ENCODE measurements around the gene LNPEP.
"Not testable (repeated sequence)": the region's sequence is repeated elsewhere in the genome, so short reads cannot be mapped to it uniquely, and the experiment has no call there.

Gene LNPEP

GRCh38 chr5:96927008-96927407 lies 8.9 kb upstream of the LNPEP start:
- H3K27ac ChIP-seq = no peak overlapping the region
- H3K4me3 ChIP-seq = no peak overlapping the region
- no peaks in the 10 kb centered on the region for H3K9me3 ChIP-seq
- H3K9ac ChIP-seq = no peak overlapping the region
- H4K20me1 ChIP-seq = no peaks in the 10 kb centered on the region
- H3K4me2 ChIP-seq = no peak overlapping the region
- H3K27me3 ChIP-seq = no peaks in the 10 kb centered on the region
- no peaks in the 10 kb centered on the region for H3K36me3 ChIP-seq
- H3K4me1 ChIP-seq = peaks cover 32% of the 10 kb centered on the region
- TF ChIP-seq Cebpa-rat (IDR thresholded peaks at IDR 0.05) = no peak

- peak overlapping the region; percentile 40 for H3K4me2 ChIP-seq
- H3K4me3 ChIP-seq = no peak overlapping the region
- H3K9ac ChIP-seq = no peak overlapping the region
- H3K4me1 ChIP-seq = peaks cover 48% of the 10 kb centered on the region
- no peaks in the 10 kb centered on the region for H3K27me3 ChIP-seq
- no peaks in the 10 kb centered on the region for H3K36me3 ChIP-seq
- H4K20me1 ChIP-seq = no peaks in the 10 kb centered on the region
- no peak overlapping the region for H3K27ac ChIP-seq
- TF ChIP-seq Cebpa-rat (IDR thresholded peaks at IDR 0.05) = no peak
- H3K9me3 ChIP-seq = no peaks in the 10 kb centered on the region
These were observed 6.8 kb upstream of the LNPEP start for GRCh38 chr5:96928931-96929708.

GRCh38 chr5:96930058-96930457 lies 5.8 kb upstream of the LNPEP start:
- Histone ChIP-seq H3K27me3 (no peaks in the 10 kb centered on the region), H3K4me2 (no peak overlapping the region), H3K9me3 (no peaks in the 10 kb centered on the region), H3K27ac (no peak overlapping the region), H3K36me3 (no peaks in the 10 kb centered on the region), H4K20me1 (no peaks in the 10 kb centered on the region), H3K4me3 (no peak overlapping the region), H3K4me1 (peaks cover 48% of the 10 kb centered on the region), H3K9ac (no peak overlapping the region)
- no peak for TF ChIP-seq Cebpa-rat (IDR thresholded peaks at IDR 0.05)

GRCh38 chr5:96930589-96930988 lies 5.3 kb upstream of the LNPEP start:
- H3K4me3 ChIP-seq = no peak overlapping the region
- TF ChIP-seq Cebpa-rat (IDR thresholded peaks at IDR 0.05) = no peak

DNA sequence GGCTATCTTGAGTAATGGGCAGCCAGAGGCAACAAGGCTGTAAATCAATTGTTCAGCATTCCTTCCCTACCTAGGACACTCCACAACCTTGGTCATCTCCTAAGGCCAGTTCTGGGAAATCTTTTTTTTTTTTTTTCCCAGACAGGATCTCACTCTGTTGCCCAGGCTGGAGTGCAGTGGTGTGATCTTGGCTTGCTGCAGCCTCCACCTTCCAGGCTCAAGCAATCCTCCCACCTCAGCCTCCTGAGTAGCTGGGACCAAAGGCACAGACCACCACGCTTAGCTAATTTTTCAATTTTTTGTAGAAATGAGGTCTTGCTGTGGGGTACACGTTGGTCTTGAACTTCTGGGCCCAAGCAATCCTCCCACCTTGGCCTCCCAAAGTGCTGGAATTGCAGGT lies 4.8 kb upstream of the LNPEP start:
- not testable (repeated sequence) for H3K9me3 ChIP-seq, H3K9ac ChIP-seq, H3K36me3 ChIP-seq, H3K4me3 ChIP-seq, H3K27me3 ChIP-seq, H3K27ac ChIP-seq, H4K20me1 ChIP-seq
- H3K4me2 ChIP-seq = peak overlapping the region; percentile 88
- H3K4me1 ChIP-seq = peaks cover 48% of the 10 kb centered on the region

More at GRCh38 chr5:96930589-96930988, 5.3 kb upstream of the LNPEP start:
- H3K4me1 ChIP-seq = peaks cover 48% of the 10 kb centered on the region
- no peak overlapping the region for H3K27ac ChIP-seq
- no peaks in the 10 kb centered on the region for H3K9me3 ChIP-seq
- no peaks in the 10 kb centered on the region for H4K20me1 ChIP-seq
- no peaks in the 10 kb centered on the region for H3K27me3 ChIP-seq
- no peak overlapping the region for H3K4me2 ChIP-seq
- no peaks in the 10 kb centered on the region for H3K36me3 ChIP-seq
- H3K9ac ChIP-seq = no peak overlapping the region

DNA sequence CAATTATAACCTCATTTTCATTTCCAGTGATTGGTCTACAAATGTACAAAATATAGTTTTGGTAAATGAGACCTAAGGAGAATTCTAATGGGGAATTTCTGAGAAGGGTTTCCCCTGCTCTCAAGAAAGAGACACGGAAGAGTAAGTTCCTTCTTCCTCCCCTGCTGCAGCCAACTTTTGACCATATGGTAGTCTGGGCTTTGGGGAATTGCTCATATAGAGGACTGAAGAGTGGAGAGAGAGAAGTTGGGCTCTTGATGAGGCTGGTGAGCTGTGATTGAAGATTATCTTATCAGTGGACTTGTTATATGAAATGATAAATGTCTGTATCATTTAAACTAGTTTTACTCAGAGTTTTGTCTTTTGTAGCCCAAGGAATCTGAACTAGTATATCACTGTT lies 4.3 kb upstream of the LNPEP start:
- H3K27ac ChIP-seq = no peak overlapping the region
- peaks cover 48% of the 10 kb centered on the region for H3K4me1 ChIP-seq
- H4K20me1 ChIP-seq = no peaks in the 10 kb centered on the region
- peak overlapping the region; percentile 88 for H3K4me2 ChIP-seq
- no peak for TF ChIP-seq Cebpa-rat (IDR thresholded peaks at IDR 0.05)
- no peaks in the 10 kb centered on the region for H3K9me3 ChIP-seq
- H3K9ac ChIP-seq = no peak overlapping the region
- no peaks in the 10 kb centered on the region for H3K36me3 ChIP-seq
- H3K27me3 ChIP-seq = no peaks in the 10 kb centered on the region
- H3K4me3 ChIP-seq = no peak overlapping the region

DNA sequence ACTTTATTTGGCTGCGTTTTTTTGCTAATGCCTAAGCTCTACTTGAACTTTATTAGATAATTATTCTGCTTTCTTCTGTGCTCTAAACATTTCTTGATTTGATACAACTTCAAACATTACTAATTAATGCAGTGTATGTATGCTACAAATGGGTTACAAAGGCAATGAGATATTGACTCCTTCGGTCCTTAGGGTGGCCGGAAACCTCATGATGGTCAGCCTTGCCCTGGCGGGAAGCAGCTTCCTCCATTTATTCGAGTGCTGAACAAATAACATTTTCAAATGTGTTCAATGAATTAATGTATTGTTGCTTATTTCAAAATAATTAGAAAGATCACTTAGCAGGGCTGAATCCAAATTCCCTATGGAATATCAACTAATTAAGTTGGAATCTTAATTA lies 3.9 kb upstream of the LNPEP start:
- Histone ChIP-seq H3K9me3 (no peaks in the 10 kb centered on the region), H3K36me3 (no peaks in the 10 kb centered on the region), H3K9ac (no peak overlapping the region), H3K27ac (no peak overlapping the region), H3K4me3 (peak overlapping the region; percentile 82; the same call in 1 of the 2 replicates), H3K4me2 (peak overlapping the region; percentile 88), H4K20me1 (peaks cover 4% of the 10 kb centered on the region; the same call in 1 of the 2 replicates), H3K27me3 (no peaks in the 10 kb centered on the region), H3K4me1 (peaks cover 48% of the 10 kb centered on the region)
- TF ChIP-seq Cebpa-rat (IDR thresholded peaks at IDR 0.05) = no peak

DNA sequence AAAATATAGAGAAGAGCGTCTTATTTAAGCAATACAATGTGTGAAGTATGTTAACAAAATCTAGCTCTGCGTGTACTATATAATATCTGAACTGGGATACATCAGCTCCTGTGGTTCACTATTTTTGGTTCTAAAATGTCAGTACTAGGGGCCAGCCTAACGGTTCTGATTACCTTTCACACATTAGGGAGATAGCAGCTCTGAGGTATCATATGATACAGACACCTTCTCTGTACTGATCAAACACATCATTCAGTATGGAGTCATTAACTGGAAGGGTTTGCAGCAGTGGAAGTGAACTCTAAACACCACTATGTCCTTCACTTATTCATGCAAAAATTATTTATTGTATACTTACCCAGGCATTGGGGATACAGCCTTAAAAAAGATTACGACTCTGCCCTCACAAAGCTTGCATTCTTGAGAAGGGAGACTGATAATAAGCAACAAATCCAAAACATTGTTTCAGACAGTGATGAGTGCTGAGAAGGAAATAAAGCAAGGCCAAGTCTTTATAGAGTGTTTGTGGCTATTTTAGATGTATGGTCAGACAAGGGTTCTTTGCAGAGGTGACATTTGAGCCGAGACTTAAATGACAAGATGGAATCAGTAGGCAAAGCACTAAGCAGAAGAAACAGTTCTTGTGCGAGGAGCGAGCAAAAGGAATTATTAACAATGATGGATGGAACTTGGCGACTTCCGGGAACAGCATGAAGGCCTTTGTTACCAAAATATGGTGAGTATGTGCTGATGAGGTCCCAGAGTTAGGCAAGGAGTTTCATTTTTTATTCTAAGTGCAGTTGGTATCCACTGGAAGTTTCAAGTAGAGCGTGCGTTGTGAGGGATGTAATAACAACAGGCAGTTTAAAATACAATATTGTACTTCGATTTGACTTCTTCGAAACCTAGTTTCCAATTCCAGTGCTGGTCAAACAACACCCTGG lies 1.8 kb upstream of the LNPEP start:
- TF ChIP-seq Cebpa-rat (IDR thresholded peaks at IDR 0.05) = no peak
- no peaks in the 10 kb centered on the region for H3K27me3 ChIP-seq
- peak overlapping the region; percentile 89 for H3K9ac ChIP-seq
- peak overlapping the region; percentile 97 for H3K27ac ChIP-seq
- H3K36me3 ChIP-seq = no peaks in the 10 kb centered on the region
- no peaks in the 10 kb centered on the region for H3K9me3 ChIP-seq
- peak overlapping the region; percentile 82 for H3K4me3 ChIP-seq
- H4K20me1 ChIP-seq = peaks cover 20% of the 10 kb centered on the region; the same call in 1 of the 2 replicates
- peak overlapping the region; percentile 88 for H3K4me2 ChIP-seq
- H3K4me1 ChIP-seq = peaks cover 65% of the 10 kb centered on the region

GRCh38 chr5:96934708-96935558 lies 947 bp upstream of the LNPEP start:
- peak overlapping the region; percentile 89 for H3K9ac ChIP-seq
- peak overlapping the region; percentile 97 for H3K27ac ChIP-seq
- TF ChIP-seq Cebpa-rat (IDR thresholded peaks at IDR 0.05) = no peak
- H3K36me3 ChIP-seq = no peaks in the 10 kb centered on the region
- H4K20me1 ChIP-seq = peaks cover 20% of the 10 kb centered on the region; the same call in 1 of the 2 replicates
- H3K9me3 ChIP-seq = no peaks in the 10 kb centered on the region
- no peaks in the 10 kb centered on the region for H3K27me3 ChIP-seq
- H3K4me1 ChIP-seq = peaks cover 56% of the 10 kb centered on the region
- H3K4me3 ChIP-seq = peak overlapping the region; percentile 82
- peak overlapping the region; percentile 88 for H3K4me2 ChIP-seq

Measured in BLaER1 (cell line).